Measurements from ENCODE around the gene NRP2. TPM values are rescaled to one million over a fixed set of nuclear protein-coding genes. Genes with fewer than 3 reads are reported as not detected.
A peak's percentile ranks its signal among the peaks of the same experiment; 100 is the strongest.

NRP2 gene
- total and polyA plus RNA-seq, 2 experiments from 2014 or later, result 61.0 to 79.2 TPM

GRCh38 chr2:205752296-205752820, 70.1 kb downstream of the NRP2 start:
- no peaks in the 10 kb centered on the region for H4K20me1 ChIP-seq (ENCODE audit: insufficient read depth, poor library complexity, severe bottlenecking)
- H3K79me2 ChIP-seq, result no peaks in the 10 kb centered on the region
- peaks cover 24% of the 10 kb centered on the region for H3K4me1 ChIP-seq (ENCODE audit: insufficient read depth)
- no peak overlapping the region for H3K4me2 ChIP-seq
- TF ChIP-seq EZH2phosphoT487 (IDR thresholded peaks at IDR 0.05; ENCODE audit: low read depth, severe bottlenecking, unreplicated experiment) (no peak), CTCF (IDR thresholded peaks at IDR 0.05; ENCODE audit: poor library complexity) (no peak), EZH2 (IDR thresholded peaks at IDR 0.05; ENCODE audit: borderline replicate concordance) (no peak)
- H3K36me3 ChIP-seq (replicated peaks; ENCODE audit: insufficient read depth, low read depth), result no peaks in the 10 kb centered on the region
- DNase-seq (ENCODE audit: low spot score), result no peak
- no peaks in the 10 kb centered on the region for H3K27me3 ChIP-seq
- no peaks in the 10 kb centered on the region for H3K9me3 ChIP-seq (ENCODE audit: low read depth)
- WGBS (ENCODE audit: low lambda C conversion rate, missing lambda C conversion rate), result 94% methylated on average over 4 of the region's 4 CpGs
- no peak overlapping the region for H2AFZ ChIP-seq
- H3K4me3 ChIP-seq, result no peak overlapping the region
- H3K27ac ChIP-seq, result no peak overlapping the region
- H3K9me2 ChIP-seq (replicated peaks; ENCODE audit: insufficient read depth), result no peaks in the 10 kb centered on the region

DNA sequence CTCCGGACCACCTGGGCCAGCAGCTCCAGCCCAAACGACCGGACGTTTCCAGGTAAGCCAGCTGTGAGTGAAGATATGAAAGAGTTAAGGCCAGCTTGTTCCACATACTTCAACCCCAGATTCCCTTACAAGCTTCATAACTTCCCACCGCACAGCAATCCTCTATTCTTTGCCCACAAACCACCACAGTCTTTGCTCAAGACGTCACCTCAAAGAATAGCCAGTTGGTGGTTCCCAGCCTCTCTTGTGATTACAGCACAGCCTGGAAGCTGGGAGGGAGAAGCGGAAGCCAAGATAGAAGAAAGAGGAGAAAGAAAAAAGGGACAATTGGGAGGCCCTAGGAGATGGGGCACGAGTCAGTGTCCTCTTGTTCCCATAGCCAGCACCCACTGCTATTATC, 70.6 kb downstream of the NRP2 start:
- DNase-seq (ENCODE audit: low spot score), result no peak
- Histone ChIP-seq H3K27me3 (no peaks in the 10 kb centered on the region), H3K4me1 (ENCODE audit: insufficient read depth) (peaks cover 30% of the 10 kb centered on the region), H3K9me3 (ENCODE audit: low read depth) (no peaks in the 10 kb centered on the region), H3K4me3 (no peak overlapping the region), H3K9me2 (replicated peaks; ENCODE audit: insufficient read depth) (no peaks in the 10 kb centered on the region), H3K27ac (no peak overlapping the region), H3K36me3 (replicated peaks; ENCODE audit: insufficient read depth, low read depth) (no peaks in the 10 kb centered on the region), H3K4me2 (no peak overlapping the region), H4K20me1 (ENCODE audit: insufficient read depth, poor library complexity, severe bottlenecking) (no peaks in the 10 kb centered on the region), H3K79me2 (no peaks in the 10 kb centered on the region), H2AFZ (no peak overlapping the region)
- no peak for TF ChIP-seq CTCF (IDR thresholded peaks at IDR 0.05; ENCODE audit: poor library complexity)
- no peak for TF ChIP-seq EZH2phosphoT487 (IDR thresholded peaks at IDR 0.05; ENCODE audit: low read depth, severe bottlenecking, unreplicated experiment)
- no peak for TF ChIP-seq EZH2 (IDR thresholded peaks at IDR 0.05; ENCODE audit: borderline replicate concordance)
- WGBS (ENCODE audit: low lambda C conversion rate, missing lambda C conversion rate), result 93% methylated on average over 8 of the region's 8 CpGs

- Histone ChIP-seq H3K36me3 (replicated peaks; ENCODE audit: insufficient read depth, low read depth) (no peaks in the 10 kb centered on the region), H3K9me2 (replicated peaks; ENCODE audit: insufficient read depth) (no peaks in the 10 kb centered on the region), H3K27me3 (no peaks in the 10 kb centered on the region), H3K4me1 (ENCODE audit: insufficient read depth) (peaks cover 30% of the 10 kb centered on the region), H3K4me2 (no peak overlapping the region), H3K27ac (peak overlapping the region; percentile 11), H2AFZ (no peak overlapping the region), H3K9me3 (ENCODE audit: low read depth) (no peaks in the 10 kb centered on the region), H4K20me1 (ENCODE audit: insufficient read depth, poor library complexity, severe bottlenecking) (no peaks in the 10 kb centered on the region), H3K79me2 (no peaks in the 10 kb centered on the region), H3K4me3 (no peak overlapping the region)
- 73% methylated on average over 6 of the region's 6 CpGs for WGBS (ENCODE audit: low lambda C conversion rate, missing lambda C conversion rate)
- DNase-seq (ENCODE audit: low spot score), result no peak
- TF ChIP-seq CTCF (IDR thresholded peaks at IDR 0.05; ENCODE audit: poor library complexity) (no peak), EZH2phosphoT487 (IDR thresholded peaks at IDR 0.05; ENCODE audit: low read depth, severe bottlenecking, unreplicated experiment) (no peak), EZH2 (IDR thresholded peaks at IDR 0.05; ENCODE audit: borderline replicate concordance) (no peak)
Observed at GRCh38 chr2:205754285-205754923, 72.1 kb downstream of the NRP2 start.
